H1 (cell line): ENCODE data around the gene SPACA4. TPM values are rescaled to one million over a fixed set of nuclear protein-coding genes. Genes with fewer than 3 reads are reported as not detected.

Experiments used
- CTCF ChIA-PET: fragments of 300-600 bp; sonication (Branson Sonifier 250); formaldehyde crosslinking; loops from one replicate; lab custom pipeline; 2021; ENCODE audit not compliant: partially characterized antibody; lab: Charles Lee
- POLR2A ChIA-PET: fragments of 300-600 bp; sonication (Branson Sonifier 250); formaldehyde crosslinking; loops from one replicate; lab custom pipeline; 2021; ENCODE audit warnings: inconsistent platforms; ENCODE audit not compliant: partially characterized antibody; lab: Charles Lee
- DNase-seq, 2 experiments: peaks; one replicate each; pipeline versions ENCODE4 v3.0.0 to v3.0.0-alpha.2; 2010 to 2022; ENCODE audit warnings: low spot score in 2 of 2, low read depth in 1 of 2, mixed read lengths in 1 of 2
- FAIRE-seq: peaks from 2 replicates; lab custom pipeline; 2011; peaks lifted over from hg19 to GRCh38; lab: Jason Lieb, UNC
- H2AFZ ChIP-seq: 2 replicates; pipeline ENCODE4 v1.8.1; 2012; ENCODE audit warnings: low read length, inconsistent platforms
- H2AK5ac ChIP-seq: 2 replicates; pipeline ENCODE4 v1.6.1; 2013; ENCODE audit warnings: low read depth, low read length
- H2BK120ac ChIP-seq: replicated peaks from 2 replicates; pipeline ENCODE3; 2013; ENCODE audit warnings: low read depth, low read length, inconsistent platforms
- H2BK12ac ChIP-seq: 2 replicates; pipeline ENCODE4 v1.6.1; 2013; ENCODE audit warnings: low read depth, low read length
- H2BK15ac ChIP-seq: 2 replicates; pipeline ENCODE4 v1.6.1; 2013; ENCODE audit warnings: low read length
- H2BK20ac ChIP-seq: 2 replicates; pipeline ENCODE4 v1.6.1; 2013; ENCODE audit warnings: low read length
- H2BK5ac ChIP-seq: 2 replicates; pipeline ENCODE4 v1.6.1; 2013; ENCODE audit warnings: low read depth, low read length
- H3K14ac ChIP-seq: 2 replicates; pipeline ENCODE4 v1.6.1; 2013; ENCODE audit warnings: inconsistent platforms; ENCODE audit not compliant: insufficient read length
- H3K18ac ChIP-seq: 2 replicates; pipeline ENCODE4 v1.6.1; 2013; ENCODE audit warnings: low read length; ENCODE audit errors: extremely low read depth
- H3K23ac ChIP-seq: 2 replicates; pipeline ENCODE4 v1.6.1; 2013; ENCODE audit warnings: inconsistent platforms; ENCODE audit not compliant: insufficient read length
- H3K23me2 ChIP-seq: 2 replicates; pipeline ENCODE4 v1.6.1; 2013; ENCODE audit warnings: low read depth, low read length
- H3K27ac ChIP-seq: 2 replicates; pipeline ENCODE4 v1.6.1; 2011; ENCODE audit warnings: low read depth, low read length, inconsistent platforms
- H3K27me3 ChIP-seq, 4 experiments: replicated peaks in 1 of 4; 1 replicate in 1 of 4; 2 replicates in 3 of 4; pipeline versions ENCODE4 v1.6.1 to v1.8.1; 2011 to 2013; ENCODE audit warnings: low read length in 3 of 4, mild to moderate bottlenecking in 3 of 4, inconsistent platforms in 2 of 4, mixed read lengths in 2 of 4, moderate library complexity in 1 of 4; ENCODE audit not compliant: control insufficient read depth in 3 of 4, insufficient read depth in 3 of 4; ENCODE audit errors: extremely low read depth in 1 of 4
- H3K36me3 ChIP-seq, 4 experiments: 2 replicates each; pipeline versions ENCODE4 v1.6.1 to v1.8.1; 2011 to 2013; ENCODE audit warnings: mild to moderate bottlenecking in 4 of 4, low read length in 3 of 4, moderate library complexity in 2 of 4, control low read depth in 1 of 4, inconsistent platforms in 1 of 4; ENCODE audit not compliant: insufficient read depth in 4 of 4, control insufficient read depth in 2 of 4
- H3K4ac ChIP-seq: replicated peaks from 2 replicates; pipeline ENCODE3; 2013; ENCODE audit warnings: low read length, low read depth, mixed read lengths, inconsistent platforms; ENCODE audit not compliant: insufficient read length
- H3K4me1 ChIP-seq, 4 experiments: replicated peaks in 1 of 4; 1 replicate in 1 of 4; 2 replicates in 3 of 4; pipeline versions ENCODE4 v1.6.1 to v1.8.1; 2011 to 2013; ENCODE audit warnings: low read length in 3 of 4, inconsistent platforms in 2 of 4, mixed read lengths in 1 of 4; ENCODE audit not compliant: insufficient read depth in 4 of 4, control insufficient read depth in 3 of 4
- H3K4me2 ChIP-seq, 2 experiments: 2 replicates each; pipeline versions ENCODE4 v1.6.1 to v1.8.1; 2011 to 2013; ENCODE audit warnings: low read depth in 2 of 2, low read length in 2 of 2, control low read depth in 1 of 2, inconsistent platforms in 1 of 2, mild to moderate bottlenecking in 1 of 2; ENCODE audit not compliant: insufficient read depth in 1 of 2
- H3K4me3 ChIP-seq, 4 experiments: fragments of 200-600, 300-600 bp in 1 of 4; sonication (generic), shearing (Covaris generic), sonication (Bioruptor Twin) in 1 of 4; 2 replicates each; pipeline versions ENCODE4 v1.5.1 to v1.8.1; 2011 to 2016; ENCODE audit warnings: low read length in 4 of 4, low read depth in 3 of 4, control low read depth in 2 of 4, inconsistent platforms in 2 of 4, mild to moderate bottlenecking in 2 of 4, mixed read lengths in 1 of 4, moderate library complexity in 1 of 4; ENCODE audit not compliant: insufficient read depth in 2 of 4; ENCODE audit errors: extremely low read depth in 1 of 4
- H3K56ac ChIP-seq: replicated peaks from 2 replicates; pipeline ENCODE3; 2013; ENCODE audit warnings: low read depth, mild to moderate bottlenecking, mixed read lengths, low read length, inconsistent platforms; ENCODE audit not compliant: insufficient read length
- H3K79me1 ChIP-seq: 2 replicates; pipeline ENCODE4 v1.6.1; 2013; ENCODE audit warnings: low read depth, low read length, control low read depth
- H3K79me2 ChIP-seq, 2 experiments: 2 replicates each; pipeline versions ENCODE4 v1.6.1 to v1.8.1; 2012 to 2013; ENCODE audit warnings: low read length in 2 of 2, mild to moderate bottlenecking in 2 of 2, inconsistent platforms in 1 of 2; ENCODE audit not compliant: insufficient read depth in 2 of 2, control insufficient read depth in 1 of 2
- H3K9ac ChIP-seq, 4 experiments: replicated peaks in 1 of 4; 1 replicate in 1 of 4; 2 replicates in 3 of 4; pipeline versions ENCODE4 v1.6.1 to v1.8.1; 2011 to 2013; ENCODE audit warnings: low read depth in 3 of 4, low read length in 3 of 4, control low read depth in 2 of 4, mild to moderate bottlenecking in 2 of 4, moderate library complexity in 2 of 4, inconsistent platforms in 1 of 4; ENCODE audit errors: extremely low read depth in 1 of 4
- H3K9me3 ChIP-seq, 2 experiments: 2 replicates each; pipeline versions ENCODE4 v1.6.1 to v1.8.1; 2012 to 2013; ENCODE audit warnings: mild to moderate bottlenecking in 2 of 2, moderate library complexity in 2 of 2, control low read depth in 1 of 2, inconsistent platforms in 1 of 2, low read depth in 1 of 2, low read length in 1 of 2, mixed read lengths in 1 of 2; ENCODE audit not compliant: insufficient read depth in 2 of 2
- H4K20me1 ChIP-seq, 2 experiments: replicated peaks in 1 of 2; 2 replicates each; pipeline versions ENCODE3 to v1.8.1; 2011 to 2013; ENCODE audit warnings: inconsistent platforms in 2 of 2, low read length in 2 of 2, mild to moderate bottlenecking in 1 of 2; ENCODE audit not compliant: insufficient read depth in 2 of 2, control insufficient read depth in 1 of 2
- H4K5ac ChIP-seq: 2 replicates; pipeline ENCODE4 v1.6.1; 2013; ENCODE audit warnings: low read length, low read depth, mixed read lengths, inconsistent platforms; ENCODE audit not compliant: insufficient read length
- H4K8ac ChIP-seq: 2 replicates; pipeline ENCODE4 v1.8.0; 2013; ENCODE audit warnings: mild to moderate bottlenecking, moderate library complexity, low read length, inconsistent platforms; ENCODE audit not compliant: insufficient read depth; ENCODE audit errors: extremely low read depth
- H4K91ac ChIP-seq: replicated peaks from 2 replicates; pipeline ENCODE3; 2013; ENCODE audit warnings: low read length, mixed read lengths, inconsistent platforms; ENCODE audit not compliant: insufficient read length
- ASH2L ChIP-seq: fragments of 200-600, 300-600 bp; sonication (generic); IDR thresholded peaks from one replicate; pipeline ENCODE4 v1.7.1; 2017; ENCODE audit warnings: low read length
- ATF2 ChIP-seq: IDR thresholded peaks from 2 replicates; pipeline ENCODE4 v1.6.1; 2012; ENCODE audit warnings: low read length, inconsistent platforms
- BACH1 ChIP-seq: IDR thresholded peaks from 2 replicates; pipeline ENCODE4 v1.6.1; 2012; ENCODE audit warnings: low read length, improper control_type of control experiment
- CBX5 ChIP-seq: fragments of 300-800, 300-1000 bp; sonication (generic); IDR thresholded peaks from 2 replicates; pipeline ENCODE4 v1.7.1; 2016; ENCODE audit warnings: antibody characterized with exemption, low read length, low read depth
- FOSL1 ChIP-seq: IDR thresholded peaks from 2 replicates; pipeline ENCODE4 v1.6.1; 2011; ENCODE audit warnings: mild to moderate bottlenecking, low read depth, low read length, moderate library complexity; ENCODE audit not compliant: insufficient read depth
- JUND ChIP-seq: IDR thresholded peaks from 2 replicates; pipeline ENCODE4 v1.6.1; 2011; ENCODE audit warnings: mild to moderate bottlenecking, improper control_type of control experiment, low read length
- KDM4A ChIP-seq: IDR thresholded peaks from one replicate; pipeline ENCODE4 v1.7.1; 2012; ENCODE audit warnings: low read depth, mild to moderate bottlenecking, moderate library complexity, low read length, inconsistent platforms; ENCODE audit not compliant: severe bottlenecking
- MAX ChIP-seq: IDR thresholded peaks from 2 replicates; pipeline ENCODE4 v1.6.1; 2012; ENCODE audit warnings: inconsistent platforms
- RFX5 ChIP-seq: IDR thresholded peaks from 2 replicates; pipeline ENCODE4 v1.6.1; 2011; ENCODE audit warnings: low read depth, low read length, improper control_type of control experiment, borderline replicate concordance
- SAP30 ChIP-seq: fragments of 300-600 bp; sonication (generic); IDR thresholded peaks from 2 replicates; pipeline ENCODE4 v1.7.1; 2012; ENCODE audit warnings: low read length, moderate library complexity, mild to moderate bottlenecking, inconsistent platforms; ENCODE audit not compliant: insufficient read depth, insufficient replicate concordance
- SP4 ChIP-seq: IDR thresholded peaks from 2 replicates; pipeline ENCODE4 v1.6.1; 2012; ENCODE audit warnings: low read length, inconsistent platforms
- TAF7 ChIP-seq: optimal IDR thresholded peaks from 2 replicates; pipeline ENCODE3; 2011; ENCODE audit warnings: low read depth, mild to moderate bottlenecking, inconsistent platforms, low read length, moderate library complexity, borderline replicate concordance
- WGBS, 2 experiments: shearing (Covaris generic) in 1 of 2; methylation state at CpG; one replicate each; pipeline versions ENCODE4 v1.1.6 to v1.1.7; 2013 to 2015; ENCODE audit warnings: low lambda C conversion rate in 2 of 2, mixed read lengths in 2 of 2, inconsistent platforms in 1 of 2, low coverage in 1 of 2, missing lambda C conversion rate in 1 of 2; ENCODE audit not compliant: insufficient replicate concordance in 2 of 2, insufficient coverage in 1 of 2, insufficient read length in 1 of 2; ENCODE audit errors: extremely low coverage in 1 of 2, missing lambda C conversion rate in 1 of 2; 5-methylcytosine and 5-hydroxymethylcytosine counted together
- polyA plus RNA-seq, 7 experiments: library from polyadenylated mRNA; depleted of rRNA in 3 of 7; stranded (reverse) in 5 of 7; unstranded in 2 of 7; fragments of >200 nt in 5 of 7; fragments of 200-250 nt in 2 of 7; gene quantifications; 1 replicate in 5 of 7; 2 replicates in 1 of 7; 4 replicates in 1 of 7; pipeline versions ENCODE4 v1.2.1 to v1.2.3, GENCODE V29; 2011 to 2013; ENCODE audit warnings: missing spikeins in 2 of 7, mixed read lengths in 2 of 7
- total RNA-seq: library from RNA; stranded (reverse); fragmentation: NEBNext Ultra II Directional; extraction: Animal tissue kit (Norgen Biotek cat#: 25700); gene quantifications from 2 replicates; pipeline ENCODE4 v1.2.1, GENCODE V29; 2021

The SPACA4 gene
- total and polyA plus RNA-seq, 2 of the 8 experiments (the other 6 are each of a cell fraction or from before 2014, with no cell fraction given) = not detected

GRCh38 chr19:48596237-48596636 is 10.3 kb upstream of the SPACA4 start:
- ChIA-PET POLR2A (interaction anchor here (3.8 to 16.9 kb wide), 2 partner anchors 12 to 20 kb away, joined by 17 to 175 read pairs; partner anchors contain the start of genes FAM83E, RPL18, SPACA4 and SPHK2), CTCF (interaction anchor here (1.1 to 13.5 kb wide), 3 partner anchors 8 to 12 kb away, joined by 4 to 143 read pairs (median 6); partner anchors contain the start of gene SPACA4)
- no peaks in the 10 kb centered on the region for H3K79me1 ChIP-seq
- no peak overlapping the region for H4K91ac ChIP-seq
- no peaks in the 10 kb centered on the region for H3K79me2 ChIP-seq
- no peak overlapping the region for H3K9ac ChIP-seq
- H2BK12ac ChIP-seq = no peak overlapping the region
- no peaks in the 10 kb centered on the region for H3K4me1 ChIP-seq
- FAIRE-seq (no peak), DNase-seq (no peak)
- H3K4me2 ChIP-seq = no peak overlapping the region
- no peak overlapping the region for H2AK5ac ChIP-seq
- no peaks in the 10 kb centered on the region for H3K9me3 ChIP-seq
- no peak overlapping the region for H3K4ac ChIP-seq
- peaks cover 0 to 2% of the 10 kb centered on the region in 2 experiments for H4K20me1 ChIP-seq
- no peak overlapping the region for H2AFZ ChIP-seq
- no peak overlapping the region for H3K14ac ChIP-seq
- no peak overlapping the region for H3K27ac ChIP-seq
- H2BK5ac ChIP-seq = no peak overlapping the region
- no peak overlapping the region for H3K56ac ChIP-seq
- no peak overlapping the region for H2BK20ac ChIP-seq
- no peak overlapping the region for H2BK120ac ChIP-seq
- no peak overlapping the region for H4K5ac ChIP-seq
- 0 out of 7 replicates have a peak, but pooled peaks cover 0 to 3% (median 0%) of the 10 kb centered on the region in 4 experiments for H3K27me3 ChIP-seq
- H3K36me3 ChIP-seq = no peaks in the 10 kb centered on the region
- H3K23me2 ChIP-seq = no peaks in the 10 kb centered on the region; the same call in 1 of the 2 replicates
- H3K4me3 ChIP-seq = no peak overlapping the region
- H3K18ac ChIP-seq = no peak overlapping the region
- no peak overlapping the region for H3K23ac ChIP-seq
- H4K8ac ChIP-seq = no peak overlapping the region
- 89% methylated on average over 3 of the region's 4 CpGs; no CpG with 5 or more reads in 1 of the 2 experiments for WGBS, 2 experiments
- no peak overlapping the region for H2BK15ac ChIP-seq
- TF ChIP-seq BACH1 (no peak), JUND (no peak), TAF7 (no peak), CBX5 (no peak), FOSL1 (no peak), MAX (no peak), ATF2 (no peak), SAP30 (no peak), ASH2L (no peak), RFX5 (no peak), KDM4A (no peak), SP4 (no peak)
